ENCODE data around the gene DLK1. TPM values are rescaled to one million over a fixed set of nuclear protein-coding genes. Genes with fewer than 3 reads are reported as not detected.

DLK1 gene
- total RNA-seq, 1 experiment from 2014 or later, result 3.3 TPM

DNA sequence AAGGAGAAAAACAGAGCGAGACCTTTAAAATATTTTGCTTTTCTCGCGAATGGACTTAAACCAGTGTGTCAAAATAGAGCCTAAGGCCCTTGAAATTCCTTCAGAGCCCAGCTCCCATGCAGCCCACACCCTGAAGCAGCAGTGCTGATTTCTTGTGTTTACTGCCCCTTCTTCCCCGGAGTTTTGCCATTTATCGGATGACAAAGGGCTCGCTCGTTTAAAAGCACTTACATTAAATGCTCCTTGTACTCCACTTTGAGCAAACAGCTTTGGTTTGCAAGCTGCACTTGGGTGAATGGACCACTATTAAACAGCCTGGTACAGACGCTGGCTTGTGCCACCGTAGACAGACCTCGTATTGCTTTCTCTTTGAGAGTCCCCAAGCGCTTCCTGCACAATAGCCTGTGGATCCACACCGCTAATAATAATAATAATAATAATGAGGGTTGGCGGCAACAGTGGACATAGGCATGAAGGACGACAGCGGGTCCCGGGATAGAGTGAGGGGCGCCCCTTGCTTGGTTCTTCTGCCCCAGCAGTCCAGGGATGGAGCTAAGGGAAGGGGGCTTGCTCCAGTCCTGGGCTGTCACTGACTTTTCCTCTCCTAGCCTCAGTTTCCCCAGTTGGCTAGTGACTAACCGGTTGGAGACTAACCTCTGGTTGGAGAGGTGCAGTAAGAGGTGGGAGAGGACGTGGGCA lies 6.6 kb downstream of the DLK1 start:
- TF ChIP-seq JAZF1 (CRISPR knock-in tag; IDR thresholded peaks at IDR 0.05), result no peak
- TF ChIP-seq ZNF263 (CRISPR knock-in tag; IDR thresholded peaks at IDR 0.05; ENCODE audit: low read depth), result no peak
- no peak for TF ChIP-seq OVOL2 (CRISPR knock-in tag; IDR thresholded peaks at IDR 0.05; ENCODE audit: borderline replicate concordance)
- no peak for TF ChIP-seq TCF7 (CRISPR knock-in tag; IDR thresholded peaks at IDR 0.05; ENCODE audit: low read depth)
- TF ChIP-seq GABPB1 (CRISPR knock-in tag; IDR thresholded peaks at IDR 0.05), result no peak
- TF ChIP-seq, protein P1, sequence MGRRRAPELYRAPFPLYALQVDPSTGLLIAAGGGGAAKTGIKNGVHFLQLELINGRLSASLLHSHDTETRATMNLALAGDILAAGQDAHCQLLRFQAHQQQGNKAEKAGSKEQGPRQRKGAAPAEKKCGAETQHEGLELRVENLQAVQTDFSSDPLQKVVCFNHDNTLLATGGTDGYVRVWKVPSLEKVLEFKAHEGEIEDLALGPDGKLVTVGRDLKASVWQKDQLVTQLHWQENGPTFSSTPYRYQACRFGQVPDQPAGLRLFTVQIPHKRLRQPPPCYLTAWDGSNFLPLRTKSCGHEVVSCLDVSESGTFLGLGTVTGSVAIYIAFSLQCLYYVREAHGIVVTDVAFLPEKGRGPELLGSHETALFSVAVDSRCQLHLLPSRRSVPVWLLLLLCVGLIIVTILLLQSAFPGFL (CRISPR knock-in tag; IDR thresholded peaks at IDR 0.05; ENCODE audit: borderline replicate concordance), result no peak
- TF ChIP-seq, protein P2, sequence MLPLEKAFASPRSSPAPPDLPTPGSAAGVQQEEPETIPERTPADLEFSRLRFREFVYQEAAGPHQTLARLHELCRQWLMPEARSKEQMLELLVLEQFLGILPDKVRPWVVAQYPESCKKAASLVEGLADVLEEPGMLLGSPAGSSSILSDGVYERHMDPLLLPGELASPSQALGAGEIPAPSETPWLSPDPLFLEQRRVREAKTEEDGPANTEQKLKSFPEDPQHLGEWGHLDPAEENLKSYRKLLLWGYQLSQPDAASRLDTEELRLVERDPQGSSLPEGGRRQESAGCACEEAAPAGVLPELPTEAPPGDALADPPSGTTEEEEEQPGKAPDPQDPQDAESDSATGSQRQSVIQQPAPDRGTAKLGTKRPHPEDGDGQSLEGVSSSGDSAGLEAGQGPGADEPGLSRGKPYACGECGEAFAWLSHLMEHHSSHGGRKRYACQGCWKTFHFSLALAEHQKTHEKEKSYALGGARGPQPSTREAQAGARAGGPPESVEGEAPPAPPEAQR (CRISPR knock-in tag; IDR thresholded peaks at IDR 0.05), result no peak
- peaks cover 19% of the 10 kb centered on the region for H3K27me3 Mint-ChIP-seq (ENCODE audit: low read depth)
- H3K27ac Mint-ChIP-seq, result no peak overlapping the region
- no peaks in the 10 kb centered on the region for H3K9me3 Mint-ChIP-seq
- ChIA-PET CTCF (interaction anchor here (1.1 to 4.9 kb wide), 2 partner anchors 23 to 31 kb away, joined by 3 to 25 read pairs; no protein-coding TSS in a partner anchor), POLR2A (no interaction called here)
- no peak for ATAC-seq
- no peak for DNase-seq (ENCODE audit: low spot score)
- H3K4me1 Mint-ChIP-seq, result no peaks in the 10 kb centered on the region
- H3K4me3 Mint-ChIP-seq, result no peak overlapping the region
- no peaks in the 10 kb centered on the region for H3K36me3 Mint-ChIP-seq

DNA sequence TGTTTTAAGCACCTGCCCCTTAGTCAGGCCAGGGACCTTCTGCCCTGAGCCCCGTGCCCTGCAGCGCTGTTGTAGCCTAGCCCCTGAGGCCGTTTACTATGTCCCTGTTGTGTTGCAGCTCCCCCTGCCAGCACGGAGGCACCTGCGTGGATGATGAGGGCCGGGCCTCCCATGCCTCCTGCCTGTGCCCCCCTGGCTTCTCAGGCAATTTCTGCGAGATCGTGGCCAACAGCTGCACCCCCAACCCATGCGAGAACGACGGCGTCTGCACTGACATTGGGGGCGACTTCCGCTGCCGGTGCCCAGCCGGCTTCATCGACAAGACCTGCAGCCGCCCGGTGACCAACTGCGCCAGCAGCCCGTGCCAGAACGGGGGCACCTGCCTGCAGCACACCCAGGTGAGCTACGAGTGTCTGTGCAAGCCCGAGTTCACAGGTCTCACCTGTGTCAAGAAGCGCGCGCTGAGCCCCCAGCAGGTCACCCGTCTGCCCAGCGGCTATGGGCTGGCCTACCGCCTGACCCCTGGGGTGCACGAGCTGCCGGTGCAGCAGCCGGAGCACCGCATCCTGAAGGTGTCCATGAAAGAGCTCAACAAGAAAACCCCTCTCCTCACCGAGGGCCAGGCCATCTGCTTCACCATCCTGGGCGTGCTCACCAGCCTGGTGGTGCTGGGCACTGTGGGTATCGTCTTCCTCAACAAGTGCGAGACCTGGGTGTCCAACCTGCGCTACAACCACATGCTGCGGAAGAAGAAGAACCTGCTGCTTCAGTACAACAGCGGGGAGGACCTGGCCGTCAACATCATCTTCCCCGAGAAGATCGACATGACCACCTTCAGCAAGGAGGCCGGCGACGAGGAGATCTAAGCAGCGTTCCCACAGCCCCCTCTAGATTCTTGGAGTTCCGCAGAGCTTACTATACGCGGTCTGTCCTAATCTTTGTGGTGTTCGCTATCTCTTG lies 7.6 kb downstream of the DLK1 start:
- Mint-ChIP-seq H3K27me3 (ENCODE audit: low read depth) (peaks cover 10% of the 10 kb centered on the region), H3K27ac (no peak overlapping the region), H3K36me3 (no peaks in the 10 kb centered on the region), H3K4me1 (no peaks in the 10 kb centered on the region), H3K9me3 (no peaks in the 10 kb centered on the region), H3K4me3 (no peak overlapping the region)
- CTCF ChIA-PET, result interaction anchor here (1.1 to 4.9 kb wide), 2 partner anchors 24 to 30 kb away, joined by 3 to 25 read pairs; no protein-coding TSS in a partner anchor
- DNase-seq (ENCODE audit: low spot score) (no peak), ATAC-seq (no peak)
- POLR2A ChIA-PET, result no interaction called here
- TF ChIP-seq, protein P3, sequence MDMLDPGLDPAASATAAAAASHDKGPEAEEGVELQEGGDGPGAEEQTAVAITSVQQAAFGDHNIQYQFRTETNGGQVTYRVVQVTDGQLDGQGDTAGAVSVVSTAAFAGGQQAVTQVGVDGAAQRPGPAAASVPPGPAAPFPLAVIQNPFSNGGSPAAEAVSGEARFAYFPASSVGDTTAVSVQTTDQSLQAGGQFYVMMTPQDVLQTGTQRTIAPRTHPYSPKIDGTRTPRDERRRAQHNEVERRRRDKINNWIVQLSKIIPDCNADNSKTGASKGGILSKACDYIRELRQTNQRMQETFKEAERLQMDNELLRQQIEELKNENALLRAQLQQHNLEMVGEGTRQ (CRISPR knock-in tag; IDR thresholded peaks at IDR 0.05), result no peak
- TF ChIP-seq, protein P4, sequence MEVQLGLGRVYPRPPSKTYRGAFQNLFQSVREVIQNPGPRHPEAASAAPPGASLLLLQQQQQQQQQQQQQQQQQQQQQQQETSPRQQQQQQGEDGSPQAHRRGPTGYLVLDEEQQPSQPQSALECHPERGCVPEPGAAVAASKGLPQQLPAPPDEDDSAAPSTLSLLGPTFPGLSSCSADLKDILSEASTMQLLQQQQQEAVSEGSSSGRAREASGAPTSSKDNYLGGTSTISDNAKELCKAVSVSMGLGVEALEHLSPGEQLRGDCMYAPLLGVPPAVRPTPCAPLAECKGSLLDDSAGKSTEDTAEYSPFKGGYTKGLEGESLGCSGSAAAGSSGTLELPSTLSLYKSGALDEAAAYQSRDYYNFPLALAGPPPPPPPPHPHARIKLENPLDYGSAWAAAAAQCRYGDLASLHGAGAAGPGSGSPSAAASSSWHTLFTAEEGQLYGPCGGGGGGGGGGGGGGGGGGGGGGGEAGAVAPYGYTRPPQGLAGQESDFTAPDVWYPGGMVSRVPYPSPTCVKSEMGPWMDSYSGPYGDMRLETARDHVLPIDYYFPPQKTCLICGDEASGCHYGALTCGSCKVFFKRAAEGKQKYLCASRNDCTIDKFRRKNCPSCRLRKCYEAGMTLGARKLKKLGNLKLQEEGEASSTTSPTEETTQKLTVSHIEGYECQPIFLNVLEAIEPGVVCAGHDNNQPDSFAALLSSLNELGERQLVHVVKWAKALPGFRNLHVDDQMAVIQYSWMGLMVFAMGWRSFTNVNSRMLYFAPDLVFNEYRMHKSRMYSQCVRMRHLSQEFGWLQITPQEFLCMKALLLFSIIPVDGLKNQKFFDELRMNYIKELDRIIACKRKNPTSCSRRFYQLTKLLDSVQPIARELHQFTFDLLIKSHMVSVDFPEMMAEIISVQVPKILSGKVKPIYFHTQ (CRISPR knock-in tag; IDR thresholded peaks at IDR 0.05), result no peak

DNA sequence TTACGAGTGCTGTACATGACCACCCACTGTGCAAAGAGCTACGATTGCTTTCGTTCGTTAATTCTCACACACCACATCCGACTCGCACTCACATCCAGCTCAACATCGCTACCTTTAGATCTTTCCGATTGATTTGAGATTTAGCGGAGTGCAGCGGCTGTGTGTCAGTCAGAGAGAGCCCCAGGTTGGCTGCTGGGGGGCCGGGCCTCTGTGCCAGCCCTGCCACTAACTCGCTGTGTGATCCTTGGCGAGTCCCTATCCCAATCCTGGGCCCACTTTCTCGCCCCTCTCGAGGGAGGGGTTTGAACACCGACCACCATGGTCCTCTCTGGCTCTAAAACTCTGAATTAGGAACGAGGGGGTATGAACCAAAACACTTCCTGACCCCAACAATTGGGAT lies 8.6 kb downstream of the DLK1 start:
- DNase-seq (ENCODE audit: low spot score) (no peak), ATAC-seq (no peak)
- no peak overlapping the region for H3K4me3 Mint-ChIP-seq
- no peaks in the 10 kb centered on the region for H3K4me1 Mint-ChIP-seq
- no peaks in the 10 kb centered on the region for H3K36me3 Mint-ChIP-seq
- no peak for TF ChIP-seq PRRX2 (CRISPR knock-in tag; IDR thresholded peaks at IDR 0.05)
- ChIA-PET POLR2A (no interaction called here), CTCF (interaction anchor here (0.7 kb wide), 1 partner anchor 269 kb away, joined by 3 read pairs; no protein-coding TSS in a partner anchor)
- peaks cover under 1% of the 10 kb centered on the region; the same call in 1 of the 2 replicates for H3K27me3 Mint-ChIP-seq (ENCODE audit: low read depth)
- no peak overlapping the region for H3K27ac Mint-ChIP-seq
- no peaks in the 10 kb centered on the region for H3K9me3 Mint-ChIP-seq
